AG08396 (cell line): Measurements from ENCODE around the gene SASH1.

ENCODE experiments used
- DNase-seq: peaks from one replicate; pipeline ENCODE4 v3.0.0; 2012; ENCODE audit warnings: low spot score, mixed read lengths

Gene SASH1

GRCh38 chr6:148404456-148405054, 61.9 kb downstream of the SASH1 start:
- no peak for DNase-seq

DNA sequence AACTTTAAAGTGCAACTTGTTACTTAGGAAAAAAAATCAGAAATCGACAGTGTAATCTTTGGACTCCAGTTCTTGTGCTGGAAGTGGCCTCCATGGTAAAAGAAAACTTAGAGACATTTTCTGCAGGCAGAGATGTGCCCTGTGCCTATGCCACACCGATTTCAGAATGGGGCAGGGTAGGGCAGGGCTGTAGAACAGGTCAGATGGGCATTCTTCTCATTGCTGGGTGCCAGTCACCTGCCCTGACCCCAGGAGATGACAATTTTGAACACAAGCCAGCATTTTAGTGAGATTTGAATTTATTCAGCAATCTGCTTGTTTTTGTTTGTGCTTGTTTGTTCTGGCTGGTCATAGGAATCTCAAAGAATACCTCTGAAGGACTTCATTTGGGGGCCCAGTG, 63.3 kb downstream of the SASH1 start:
- DNase-seq: no peak

DNA sequence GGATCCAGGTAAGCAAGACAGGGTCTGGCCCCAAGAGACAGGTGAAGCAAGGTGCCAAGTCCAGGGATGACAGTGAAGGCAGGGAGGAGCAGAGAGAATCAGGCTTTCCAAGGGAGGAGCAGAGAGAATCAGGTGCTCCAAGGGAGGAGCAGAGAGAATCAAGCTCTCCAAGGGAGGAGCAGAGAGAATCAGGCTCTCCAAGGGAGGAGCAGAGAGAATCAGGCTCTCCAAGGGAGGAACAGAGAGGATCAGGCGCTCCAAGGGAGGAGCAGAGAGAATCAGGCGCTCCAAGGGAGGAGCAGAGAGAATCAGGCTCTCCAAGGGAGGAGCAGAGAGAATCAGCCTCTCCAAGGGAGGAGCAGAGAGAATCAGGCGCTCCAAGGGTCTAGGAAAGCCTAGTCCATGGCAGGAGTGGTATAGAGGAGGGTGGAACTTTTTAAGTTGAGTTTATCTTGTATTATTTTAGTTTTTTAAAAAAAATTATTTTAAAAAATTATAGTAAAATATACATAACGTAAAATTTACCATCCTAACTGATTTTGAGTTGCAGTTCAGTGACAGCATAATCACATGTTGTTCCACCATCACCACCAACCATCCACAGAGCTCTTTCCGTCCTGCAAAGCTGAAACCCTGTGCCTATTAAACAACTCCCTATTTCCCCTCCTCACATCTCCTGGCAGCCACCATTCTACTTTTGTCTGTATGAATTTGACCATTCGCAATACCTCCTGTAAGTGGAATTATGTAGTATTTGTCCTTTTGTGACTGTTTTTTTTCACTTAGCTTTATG, 64.1 kb downstream of the SASH1 start:
- no peak for DNase-seq

- peak; percentile 81 for DNase-seq
These were observed 64.7 kb downstream of the SASH1 start for GRCh38 chr6:148407372-148407771.

GRCh38 chr6:148413321-148414091, 70.9 kb downstream of the SASH1 start:
- no peak for DNase-seq

GRCh38 chr6:148414092-148414489, 71.5 kb downstream of the SASH1 start:
- DNase-seq: no peak

- DNase-seq: peak; percentile 53
These were observed 72.2 kb downstream of the SASH1 start for GRCh38 chr6:148414836-148415235.

GRCh38 chr6:148415511-148416260, 73.0 kb downstream of the SASH1 start:
- DNase-seq: no peak

- no peak for DNase-seq
These were observed 73.8 kb downstream of the SASH1 start for GRCh38 chr6:148416330-148416965.

- DNase-seq: no peak
These were observed 74.4 kb downstream of the SASH1 start for GRCh38 chr6:148417045-148417444.

GRCh38 chr6:148419430-148419829, 76.8 kb downstream of the SASH1 start:
- DNase-seq: no peak

GRCh38 chr6:148422085-148422484, 79.4 kb downstream of the SASH1 start:
- DNase-seq: no peak

- no peak for DNase-seq
These were observed 80.5 kb downstream of the SASH1 start for GRCh38 chr6:148423133-148423532.

DNA sequence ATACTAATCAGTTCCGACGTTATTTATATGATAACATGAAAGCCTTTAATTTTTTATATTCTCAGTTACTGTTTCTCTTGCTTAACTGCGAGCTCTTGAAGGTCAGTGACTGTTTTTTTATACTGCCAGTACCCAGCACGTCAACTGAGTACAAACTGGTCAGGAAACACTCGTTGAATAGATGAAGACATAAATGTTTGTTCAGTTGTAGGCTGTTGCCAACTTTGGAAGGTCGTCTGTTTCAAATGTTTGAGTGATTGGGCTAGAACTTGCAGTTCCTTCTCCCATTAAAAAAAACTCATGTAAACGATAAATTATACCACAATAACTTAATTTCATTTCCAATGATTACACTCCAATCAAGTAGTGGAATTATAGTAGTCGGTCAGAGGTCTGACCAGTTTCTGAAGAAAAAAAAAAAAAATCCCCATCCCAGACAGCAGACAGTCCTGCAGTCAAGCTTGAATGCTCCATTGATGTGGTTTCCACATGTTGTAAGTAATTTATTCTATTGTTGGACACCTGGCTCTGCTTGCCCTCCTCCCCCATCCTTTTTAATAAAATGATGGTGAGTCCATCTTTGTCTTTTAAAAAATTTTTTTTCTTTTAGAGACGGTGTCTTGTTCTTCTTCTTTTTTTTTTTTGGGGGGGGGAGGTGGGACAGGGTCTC, 81.1 kb downstream of the SASH1 start:
- DNase-seq: no peak

- DNase-seq: no peak
These were observed 82.8 kb downstream of the SASH1 start for GRCh38 chr6:148425443-148425842.

DNA sequence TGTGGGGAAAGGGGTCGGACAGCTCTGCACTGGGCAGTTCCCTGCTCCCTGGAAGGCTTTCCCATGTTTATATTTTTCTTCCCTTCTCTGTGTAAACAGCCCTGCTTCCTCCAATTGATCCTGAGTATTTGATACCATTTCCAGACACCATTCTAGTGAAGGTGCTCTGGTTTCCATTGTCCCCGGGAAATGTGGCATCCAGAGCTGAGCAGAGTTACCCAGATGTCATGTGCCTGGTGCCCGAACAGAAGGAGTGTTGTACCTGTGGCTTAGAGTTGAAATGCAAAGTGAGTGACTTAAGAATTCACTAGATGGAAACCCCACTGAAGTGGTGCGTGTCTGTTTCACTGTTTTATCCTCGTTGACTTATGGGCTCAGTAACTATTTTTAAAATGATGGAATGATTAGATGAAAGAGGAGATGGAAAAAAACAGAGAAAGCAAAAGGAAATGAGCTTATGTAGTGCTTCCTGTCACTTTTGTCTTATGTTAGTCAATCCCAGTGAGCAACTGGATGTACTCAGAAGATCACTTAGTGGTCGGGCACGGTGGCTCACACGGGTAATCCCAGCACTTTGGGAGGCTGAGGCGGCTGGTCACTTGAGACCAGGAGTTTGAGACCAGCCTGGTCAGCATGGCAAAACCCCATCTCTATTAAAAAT, 83.8 kb downstream of the SASH1 start:
- DNase-seq: no peak

DNA sequence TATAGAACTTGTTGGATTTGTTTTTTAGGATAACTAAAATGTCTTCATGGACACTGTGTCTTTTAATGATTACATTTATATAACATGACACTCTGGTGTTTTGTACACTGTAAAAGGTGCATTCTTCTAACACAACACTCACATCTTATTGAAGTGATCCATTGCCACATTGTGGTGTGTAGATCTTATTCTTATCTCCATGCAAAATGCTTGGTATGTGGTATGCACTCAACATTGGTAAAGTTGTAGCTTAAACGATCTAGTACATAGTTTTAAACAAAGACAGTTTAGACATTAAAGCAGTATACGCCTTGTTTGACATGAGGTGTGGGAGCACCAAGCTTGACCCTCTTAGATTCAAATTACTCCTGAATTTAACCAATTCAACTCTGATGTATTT, 84.7 kb downstream of the SASH1 start:
- DNase-seq: no peak

- no peak for DNase-seq
These were observed 86.8 kb downstream of the SASH1 start for GRCh38 chr6:148429423-148429822.

DNA sequence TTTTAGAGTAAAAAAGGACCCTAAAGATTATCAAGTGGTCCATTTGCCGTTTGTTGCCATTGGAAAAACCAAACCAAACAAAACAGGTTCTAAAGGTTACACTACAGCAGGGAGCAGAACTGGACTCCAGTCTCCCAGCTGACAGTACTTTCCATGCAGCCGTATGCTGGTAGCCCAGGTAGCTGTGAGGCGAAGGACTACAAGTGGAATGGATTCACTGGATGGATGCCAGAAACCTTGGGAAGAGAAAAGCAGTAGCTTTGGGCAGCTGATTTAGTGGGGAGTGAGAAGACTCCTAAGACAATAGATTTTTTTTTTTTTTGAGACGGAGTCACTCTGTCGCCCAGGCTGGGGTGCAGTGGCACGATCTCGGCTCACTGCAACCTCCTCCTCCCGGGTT, 88.3 kb downstream of the SASH1 start:
- DNase-seq: no peak

DNA sequence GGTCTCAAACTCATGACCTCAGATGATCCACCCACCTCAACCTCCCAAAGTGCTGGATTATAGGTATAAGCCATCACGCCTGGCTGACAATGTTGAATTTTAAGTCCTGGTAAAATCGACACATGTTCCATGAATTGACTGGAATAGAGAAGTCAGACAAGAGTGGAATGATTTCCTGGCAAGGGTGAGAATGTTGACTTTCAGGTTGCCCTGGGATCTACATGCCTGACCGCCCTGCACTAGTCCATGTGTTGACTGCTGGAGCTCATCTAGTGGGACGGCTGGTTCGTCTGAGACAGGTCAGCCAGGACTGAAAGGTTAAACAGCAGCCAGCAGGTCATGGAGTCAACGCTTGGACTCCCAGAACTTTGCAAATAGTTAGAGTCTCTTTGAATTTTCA, 88.8 kb downstream of the SASH1 start:
- DNase-seq: no peak

DNA sequence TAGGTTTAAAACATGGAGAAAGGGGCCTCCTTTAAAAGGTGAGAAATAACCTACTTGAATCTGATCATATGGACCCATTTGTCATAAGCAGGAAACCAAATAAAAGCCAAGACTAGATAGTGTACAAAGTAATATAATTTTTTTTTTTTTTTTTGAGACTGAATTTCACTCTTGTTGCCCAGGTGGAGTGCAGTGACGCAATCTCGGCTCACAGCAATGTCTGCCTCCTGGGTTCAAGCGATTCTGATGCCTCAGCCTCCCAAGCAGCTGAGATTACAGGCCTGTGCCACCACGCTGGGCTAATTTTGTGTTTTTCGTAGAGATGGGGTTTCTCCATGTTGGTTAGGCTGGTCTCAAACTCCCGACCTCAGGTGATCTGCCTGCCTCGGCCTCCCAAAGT, 89.2 kb downstream of the SASH1 start:
- no peak for DNase-seq
